SK-N-MC (cell line): ENCODE data around the gene SLC38A11.

Source experiments
- DNase-seq: peaks from one replicate; pipeline ENCODE4 v3.0.0-alpha.2; 2011; ENCODE audit warnings: low read depth, low spot score
- H3K27ac ChIP-seq: fragments of 200-600 bp; sonication (generic); 2 replicates; pipeline ENCODE4 v1.5.1; 2016; ENCODE audit warnings: mixed run types
- H3K36me3 ChIP-seq: fragments of 200-600 bp; sonication (generic); 2 replicates; pipeline ENCODE4 v1.6.1; 2017; ENCODE audit warnings: antibody characterized with exemption, low read length, mixed read lengths; ENCODE audit not compliant: insufficient read depth
- H3K4me3 ChIP-seq: fragments of 200-600 bp; sonication (generic); 2 replicates; pipeline ENCODE4 v1.5.1; 2016
- H3K9ac ChIP-seq: fragments of 200-600 bp; sonication (generic); 2 replicates; pipeline ENCODE4 v1.8.0; 2017; ENCODE audit warnings: mixed run types, mixed read lengths; ENCODE audit not compliant: insufficient read length
- H3K9me3 ChIP-seq: fragments of 200-600 bp; sonication (generic); 2 replicates; pipeline ENCODE4 v1.6.1; 2017; ENCODE audit warnings: low read depth, mild to moderate bottlenecking, antibody characterized with exemption, low read length, moderate library complexity, mixed read lengths
- EZH2 ChIP-seq: fragments of 200-600 bp; sonication (generic); IDR thresholded peaks from one replicate; pipeline ENCODE4 v1.6.1; 2017; ENCODE audit warnings: antibody characterized with exemption
- FOXP2 ChIP-seq: optimal IDR thresholded peaks from 2 replicates; pipeline ENCODE3; 2011; ENCODE audit warnings: mild to moderate bottlenecking, moderate library complexity; ENCODE audit not compliant: insufficient read depth; ENCODE audit errors: extremely low read length, control extremely low read depth
- POLR2AphosphoS5 ChIP-seq: IDR thresholded peaks from 2 replicates; pipeline ENCODE4 v1.6.1; 2012; ENCODE audit warnings: mild to moderate bottlenecking, low read depth, low read length, borderline replicate concordance

The SLC38A11 gene

DNA sequence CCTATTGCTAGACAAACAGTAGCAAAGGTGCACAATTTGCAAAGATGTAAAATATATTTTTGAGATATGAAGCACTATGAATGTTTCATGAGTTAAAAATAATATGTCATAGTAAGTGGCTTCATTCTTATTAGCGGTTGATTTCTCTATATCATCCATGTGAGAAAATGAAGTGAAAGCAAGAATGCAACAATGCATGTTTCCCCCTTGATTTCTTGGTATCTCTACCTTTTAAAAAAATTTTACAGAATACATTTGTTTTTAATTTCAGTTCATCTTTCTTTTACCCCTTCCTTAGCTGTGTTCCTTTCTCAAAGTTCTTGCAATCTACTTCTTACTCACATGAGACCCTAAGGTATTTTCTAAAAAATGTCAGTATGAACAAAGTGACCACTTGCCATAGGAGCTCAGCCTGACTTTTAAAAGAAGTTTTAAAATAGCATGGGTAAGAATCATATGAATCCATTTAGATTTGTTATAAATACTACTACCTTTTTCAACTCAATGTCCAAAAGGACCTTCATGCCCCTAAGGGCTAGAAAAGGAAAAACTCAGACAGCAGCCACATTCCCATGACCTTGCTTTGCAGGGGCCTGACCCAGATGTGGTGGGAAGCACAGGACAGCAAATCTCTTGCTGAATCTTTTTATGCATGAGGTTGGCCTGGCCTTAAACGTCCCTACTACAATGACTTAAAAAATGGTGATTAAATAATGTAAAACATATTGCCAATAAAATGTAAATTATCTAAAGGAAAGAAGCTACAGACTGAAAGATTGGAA is 14.8 kb upstream of the SLC38A11 start:
- TF ChIP-seq POLR2AphosphoS5, result no peak
- TF ChIP-seq FOXP2, result no peak
- TF ChIP-seq EZH2, result no peak
- Histone ChIP-seq H3K36me3 (no peaks in the 10 kb centered on the region), H3K9ac (no peak overlapping the region), H3K27ac (no peak overlapping the region), H3K4me3 (no peak overlapping the region), H3K9me3 (no peaks in the 10 kb centered on the region)
- DNase-seq, result no peak

DNA sequence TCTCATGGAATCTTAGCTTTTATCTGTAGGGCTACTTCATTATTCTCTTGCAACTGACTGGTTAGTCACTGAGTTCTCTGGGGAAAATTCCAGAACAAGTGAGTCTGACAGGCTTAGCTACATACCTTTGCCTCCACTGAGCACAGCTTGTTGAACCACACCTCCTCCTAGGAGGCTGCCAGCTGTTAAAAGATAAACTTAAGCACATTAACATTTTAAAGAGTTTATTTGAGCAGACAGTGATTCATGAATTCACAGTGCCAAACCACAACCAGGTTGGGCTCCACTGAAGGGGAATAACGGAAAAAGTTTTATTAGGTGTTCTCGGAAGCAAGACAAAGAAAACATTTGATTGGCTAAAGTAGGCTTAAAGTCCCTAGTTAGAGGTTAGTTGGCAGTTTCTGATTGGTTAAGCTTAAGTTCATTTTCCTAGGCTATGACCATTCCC is 12.5 kb upstream of the SLC38A11 start:
- H3K9ac ChIP-seq, result no peak overlapping the region
- no peak overlapping the region for H3K4me3 ChIP-seq
- H3K27ac ChIP-seq, result no peak overlapping the region
- DNase-seq, result no peak
- no peaks in the 10 kb centered on the region for H3K36me3 ChIP-seq
- H3K9me3 ChIP-seq, result no peaks in the 10 kb centered on the region
- TF ChIP-seq EZH2 (no peak), FOXP2 (no peak), POLR2AphosphoS5 (no peak)

DNA sequence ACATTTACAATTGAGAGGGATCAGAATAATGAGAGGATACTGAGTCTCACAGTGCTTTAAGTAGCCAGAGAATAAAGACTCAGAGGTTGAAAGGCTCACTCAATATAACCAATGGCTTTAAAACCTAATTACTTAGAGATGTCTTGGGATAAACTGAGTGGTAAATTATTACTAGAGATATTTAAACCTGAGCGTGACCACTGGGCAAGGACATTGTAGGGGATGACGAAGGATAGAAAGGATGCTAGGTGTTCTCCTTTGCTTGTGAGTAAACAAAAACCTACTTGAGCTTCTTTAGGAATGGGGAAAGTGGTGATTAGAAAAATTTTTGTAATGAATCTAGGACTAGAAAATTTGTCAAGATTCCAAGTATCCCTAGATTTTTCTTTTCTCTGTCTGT is 12.0 kb upstream of the SLC38A11 start:
- DNase-seq, result no peak
- no peak overlapping the region for H3K4me3 ChIP-seq
- H3K36me3 ChIP-seq, result no peaks in the 10 kb centered on the region
- H3K27ac ChIP-seq, result no peak overlapping the region
- no peaks in the 10 kb centered on the region for H3K9me3 ChIP-seq
- no peak overlapping the region for H3K9ac ChIP-seq
- TF ChIP-seq FOXP2, result no peak

DNA sequence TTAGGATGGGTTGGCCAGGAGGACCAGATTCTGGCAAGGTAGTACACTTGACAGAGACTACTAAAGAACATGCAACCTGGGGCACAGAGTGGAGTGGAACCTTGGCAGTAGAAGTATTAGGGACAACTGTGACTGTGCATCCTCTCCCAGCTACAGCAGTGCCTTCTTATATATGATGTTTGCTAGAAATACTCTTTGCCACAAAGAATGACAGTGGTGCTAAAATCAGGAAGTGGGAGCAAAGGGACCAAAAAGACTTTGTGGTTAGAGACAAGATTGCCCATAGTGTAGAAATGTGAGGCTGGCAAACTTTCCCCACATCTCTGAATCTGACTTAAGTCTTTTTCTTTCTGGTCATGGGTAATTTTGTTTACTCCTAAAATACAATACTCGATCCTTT is 9.4 kb upstream of the SLC38A11 start:
- Histone ChIP-seq H3K4me3 (no peak overlapping the region), H3K36me3 (no peaks in the 10 kb centered on the region), H3K9me3 (no peaks in the 10 kb centered on the region), H3K9ac (no peak overlapping the region), H3K27ac (no peak overlapping the region)
- DNase-seq, result no peak
- TF ChIP-seq POLR2AphosphoS5, result no peak
- TF ChIP-seq FOXP2, result no peak
- no peak for TF ChIP-seq EZH2

DNA sequence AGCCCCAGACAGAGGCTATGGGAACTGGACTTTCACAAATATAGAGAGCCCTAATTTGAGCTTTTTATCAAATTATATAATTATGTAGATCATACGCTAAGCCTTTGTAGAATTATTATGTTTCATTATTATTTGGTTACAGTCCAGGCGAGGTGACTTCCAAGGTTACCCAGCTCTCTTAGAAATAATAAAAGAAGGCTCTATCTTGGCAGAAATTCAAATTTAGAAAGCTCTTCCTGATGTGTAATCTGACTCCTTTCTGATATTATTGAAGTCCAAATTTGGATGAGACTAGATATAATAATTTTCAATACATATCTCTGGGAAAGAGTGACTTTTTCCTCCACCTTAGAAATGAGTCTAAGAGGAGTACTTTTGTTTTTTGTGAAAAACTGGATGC is 4.8 kb upstream of the SLC38A11 start:
- Histone ChIP-seq H3K27ac (no peak overlapping the region), H3K9me3 (no peaks in the 10 kb centered on the region), H3K36me3 (no peaks in the 10 kb centered on the region), H3K9ac (no peak overlapping the region), H3K4me3 (no peak overlapping the region)
- DNase-seq, result no peak
- TF ChIP-seq EZH2, result no peak
- no peak for TF ChIP-seq FOXP2
- TF ChIP-seq POLR2AphosphoS5, result no peak

DNA sequence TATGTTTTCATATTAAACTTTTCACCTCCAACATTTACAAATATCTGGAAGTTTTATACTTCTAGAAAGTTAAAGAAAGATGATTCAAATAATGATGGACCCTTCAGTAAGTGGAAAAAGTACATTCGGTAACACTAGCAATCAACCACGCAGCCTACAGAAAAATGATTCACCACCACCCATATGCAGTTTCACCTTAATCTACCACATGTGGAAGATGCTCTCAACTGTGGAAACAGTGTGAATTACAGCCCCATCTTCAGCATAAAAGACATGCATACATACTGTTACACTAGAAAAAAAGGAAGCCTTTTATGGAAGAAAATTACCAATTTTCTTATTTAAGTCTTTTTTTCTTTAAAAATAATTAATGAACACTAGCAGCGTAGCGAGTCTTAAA is 1.1 kb downstream of the SLC38A11 start:
- Histone ChIP-seq H3K36me3 (no peaks in the 10 kb centered on the region), H3K4me3 (no peak overlapping the region), H3K9ac (no peak overlapping the region), H3K27ac (no peak overlapping the region), H3K9me3 (no peaks in the 10 kb centered on the region)
- TF ChIP-seq POLR2AphosphoS5 (no peak), EZH2 (no peak), FOXP2 (no peak)
- no peak for DNase-seq

DNA sequence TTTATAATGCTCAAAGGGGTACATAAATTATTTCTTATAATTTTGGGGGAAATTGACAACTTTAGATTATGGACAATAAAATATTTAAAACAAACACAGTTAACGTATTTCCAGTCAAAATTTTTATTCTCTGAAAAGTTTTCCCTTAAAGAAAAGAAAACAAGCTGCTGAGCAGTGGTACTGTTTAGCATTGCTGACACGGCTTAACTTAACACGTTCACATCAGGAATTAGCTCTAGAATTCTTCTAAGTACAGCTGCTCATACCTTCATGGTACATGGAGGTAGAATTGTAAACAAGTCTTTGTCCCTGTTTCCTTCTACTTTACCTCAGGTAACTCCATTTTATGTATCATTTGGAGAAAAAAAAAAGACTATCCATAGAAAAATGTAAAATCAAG is 2.0 kb downstream of the SLC38A11 start:
- no peak for TF ChIP-seq POLR2AphosphoS5
- TF ChIP-seq FOXP2, result no peak
- no peak for TF ChIP-seq EZH2

DNA sequence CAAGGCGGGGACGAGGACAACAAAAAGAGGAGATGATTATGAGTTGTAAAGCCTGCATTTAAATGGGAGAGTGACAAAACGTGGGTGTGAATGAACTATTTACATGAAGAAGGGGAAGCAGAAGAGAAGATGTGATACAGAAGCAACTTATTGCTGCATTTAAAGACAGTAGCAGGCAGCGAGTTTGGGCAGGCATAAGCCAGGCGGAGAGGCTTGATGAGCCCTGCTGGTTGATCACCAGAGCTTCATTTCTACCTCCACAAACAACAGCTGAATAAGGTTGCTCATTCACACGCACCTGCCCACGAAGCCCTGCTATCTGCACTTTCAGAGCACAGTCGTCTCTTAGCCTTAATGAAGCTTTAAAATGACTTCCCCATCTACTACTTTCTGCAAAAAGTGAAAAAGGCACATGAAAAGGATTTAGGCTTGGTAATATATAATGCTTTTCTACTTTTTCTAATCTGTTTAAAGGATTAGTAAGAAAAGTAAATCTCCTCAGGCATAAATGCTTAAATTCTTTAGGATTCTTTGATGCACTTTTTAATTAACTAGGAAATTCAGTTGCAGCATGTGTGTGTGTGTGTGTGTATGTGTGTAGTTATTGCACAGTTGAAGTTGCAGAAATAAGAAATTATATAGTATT is 3.1 kb downstream of the SLC38A11 start:
- Histone ChIP-seq H3K4me3 (no peak overlapping the region), H3K9ac (no peak overlapping the region), H3K27ac (no peak overlapping the region), H3K9me3 (no peaks in the 10 kb centered on the region), H3K36me3 (no peaks in the 10 kb centered on the region)
- no peak for DNase-seq
- TF ChIP-seq POLR2AphosphoS5 (no peak), EZH2 (no peak), FOXP2 (no peak)

More for the DNA sequence above, 2.0 kb downstream of the SLC38A11 start:
- Histone ChIP-seq H3K4me3 (no peak overlapping the region), H3K27ac (no peak overlapping the region), H3K9me3 (no peaks in the 10 kb centered on the region), H3K9ac (no peak overlapping the region), H3K36me3 (no peaks in the 10 kb centered on the region)
- no peak for DNase-seq
